GM04503 (cell line): ENCODE data around the gene SLC4A4.

Experiments
- DNase-seq: peaks from one replicate; pipeline ENCODE4 v3.0.0-alpha.2; 2012; ENCODE audit warnings: low read depth

SLC4A4 gene

GRCh38 chr4:71602289-71602900 is 263.6 kb downstream of the SLC4A4 start:
- DNase-seq, result no peak

DNA sequence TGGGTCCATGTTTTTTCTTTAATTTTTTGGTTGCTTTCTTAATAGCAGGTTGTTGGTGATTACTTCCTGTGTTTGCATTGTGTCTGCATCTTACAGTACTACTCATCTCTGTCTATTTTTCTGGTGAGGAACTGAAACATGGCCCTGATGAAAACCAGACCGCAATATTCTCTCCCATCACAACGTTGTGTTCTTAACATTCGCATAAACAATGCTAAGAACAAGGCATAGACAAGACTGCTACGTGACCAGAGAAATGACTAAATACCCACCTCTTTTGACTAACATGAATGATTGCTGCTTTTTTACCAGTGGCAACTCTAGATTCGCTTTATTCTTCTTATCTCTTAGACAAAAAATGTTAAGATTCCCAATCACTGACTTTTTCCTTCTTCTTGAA is 266.0 kb downstream of the SLC4A4 start:
- DNase-seq, result no peak

DNA sequence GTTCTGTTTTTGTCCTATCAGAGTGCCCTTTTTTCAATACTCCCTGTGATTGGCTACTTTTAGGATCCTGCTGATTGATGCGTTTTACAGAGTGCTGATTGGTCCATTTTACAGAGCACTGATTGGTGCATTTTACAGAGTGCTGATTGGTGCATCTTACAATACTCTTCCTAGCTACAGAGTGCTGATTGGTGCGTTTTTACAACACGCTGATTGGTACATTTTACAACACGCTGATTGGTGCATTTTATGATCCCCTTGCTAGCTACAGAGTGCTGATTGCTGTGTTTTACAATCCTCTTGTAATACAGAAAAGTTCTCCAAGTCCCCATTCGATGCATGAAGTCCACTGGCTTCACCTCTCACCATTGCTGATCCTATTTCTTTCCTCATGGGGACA is 268.3 kb downstream of the SLC4A4 start:
- DNase-seq, result no peak

GRCh38 chr4:71607780-71608677 is 269.2 kb downstream of the SLC4A4 start:
- peak; percentile 17 for DNase-seq

DNA sequence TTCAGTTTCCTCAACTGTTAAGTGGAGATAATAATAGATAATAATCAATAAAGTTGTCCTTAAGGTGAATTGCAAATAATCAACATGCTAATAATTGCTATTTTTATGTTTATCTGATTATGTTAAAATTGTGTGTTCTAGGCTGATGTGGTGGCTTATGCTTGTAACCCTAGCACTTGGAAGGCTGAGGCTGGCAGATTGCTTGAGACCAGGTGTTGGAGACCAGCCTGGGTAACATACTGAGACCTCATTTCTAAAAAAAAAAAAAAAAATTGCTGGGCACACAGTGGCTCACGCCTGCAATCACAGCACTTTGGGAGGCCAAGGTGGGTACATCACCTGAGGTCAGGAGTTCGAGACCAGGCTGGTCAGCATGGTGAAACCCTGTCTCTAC is 269.9 kb downstream of the SLC4A4 start:
- DNase-seq, result no peak

GRCh38 chr4:71609167-71609566 is 270.3 kb downstream of the SLC4A4 start:
- DNase-seq, result no peak

DNA sequence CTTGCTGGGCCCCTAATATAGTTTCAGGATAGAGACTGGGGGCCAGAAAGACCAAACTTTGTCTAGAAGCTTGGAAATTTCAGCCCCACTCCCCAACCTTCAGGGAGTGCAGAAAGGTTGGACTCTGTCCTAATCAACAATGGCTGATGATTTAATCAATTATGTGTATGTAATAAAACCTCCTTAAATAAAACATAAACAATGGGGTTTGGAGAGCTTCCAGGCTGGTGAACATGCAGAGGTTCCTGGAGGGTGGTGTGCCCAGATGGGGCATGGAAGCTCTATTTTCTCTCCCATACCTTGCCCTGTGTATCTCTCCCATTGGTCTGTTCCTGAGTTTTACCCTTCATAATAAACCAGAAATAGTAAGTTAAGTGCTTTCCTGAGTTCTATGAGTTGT is 270.8 kb downstream of the SLC4A4 start:
- no peak for DNase-seq

GRCh38 chr4:71614621-71615020 is 275.8 kb downstream of the SLC4A4 start:
- no peak for DNase-seq

- DNase-seq, result no peak
Measured at GRCh38 chr4:71616168-71616811, 277.5 kb downstream of the SLC4A4 start.
